ENCODE results near the gene DIDO1.
A peak's percentile ranks its signal among the peaks of the same experiment; 100 is the strongest.

DIDO1 gene

DNA sequence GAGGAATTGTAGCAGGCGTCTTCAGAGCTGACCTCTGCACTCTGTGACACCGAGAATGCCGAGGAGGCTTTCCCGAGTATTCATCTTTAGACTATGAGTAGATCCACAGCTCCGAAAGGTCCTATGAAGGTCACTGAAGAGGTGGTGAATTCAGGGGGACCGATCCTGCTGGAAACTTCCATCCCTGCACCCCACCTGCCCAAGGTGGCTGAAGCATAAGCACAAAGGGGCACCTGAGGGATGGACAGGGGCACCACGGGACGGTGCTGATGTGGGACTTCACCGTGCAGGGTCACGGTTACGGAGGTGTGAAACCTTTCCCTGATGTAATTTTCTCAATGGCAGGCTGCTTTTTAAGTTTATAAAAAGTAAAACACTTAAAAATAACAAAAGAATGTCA lies 24.4 kb downstream of the DIDO1 start:
- Histone ChIP-seq H3K9me3 (ENCODE audit: control insufficient read depth in 1 of 2, low read length in 2 of 2) (no peaks in the 10 kb centered on the region), H3K27me3 (ENCODE audit: low read depth, low read length) (no peaks in the 10 kb centered on the region), H3K4me1 (ENCODE audit: control insufficient read depth in 1 of 2, insufficient read depth in 2 of 2, low read length in 2 of 2) (peaks cover 5 to 14% of the 10 kb centered on the region in 2 donors), H3K36me3 (ENCODE audit: control insufficient read depth in 1 of 2, insufficient read depth in 2 of 2, low read length in 2 of 2) (peaks cover 38 to 46% of the 10 kb centered on the region in 2 donors), H3K4me3 (ENCODE audit: low read depth in 1 of 2, low read length in 2 of 2) (no peak overlapping the region), H3K27ac (ENCODE audit: low read length) (no peak overlapping the region)

DNA sequence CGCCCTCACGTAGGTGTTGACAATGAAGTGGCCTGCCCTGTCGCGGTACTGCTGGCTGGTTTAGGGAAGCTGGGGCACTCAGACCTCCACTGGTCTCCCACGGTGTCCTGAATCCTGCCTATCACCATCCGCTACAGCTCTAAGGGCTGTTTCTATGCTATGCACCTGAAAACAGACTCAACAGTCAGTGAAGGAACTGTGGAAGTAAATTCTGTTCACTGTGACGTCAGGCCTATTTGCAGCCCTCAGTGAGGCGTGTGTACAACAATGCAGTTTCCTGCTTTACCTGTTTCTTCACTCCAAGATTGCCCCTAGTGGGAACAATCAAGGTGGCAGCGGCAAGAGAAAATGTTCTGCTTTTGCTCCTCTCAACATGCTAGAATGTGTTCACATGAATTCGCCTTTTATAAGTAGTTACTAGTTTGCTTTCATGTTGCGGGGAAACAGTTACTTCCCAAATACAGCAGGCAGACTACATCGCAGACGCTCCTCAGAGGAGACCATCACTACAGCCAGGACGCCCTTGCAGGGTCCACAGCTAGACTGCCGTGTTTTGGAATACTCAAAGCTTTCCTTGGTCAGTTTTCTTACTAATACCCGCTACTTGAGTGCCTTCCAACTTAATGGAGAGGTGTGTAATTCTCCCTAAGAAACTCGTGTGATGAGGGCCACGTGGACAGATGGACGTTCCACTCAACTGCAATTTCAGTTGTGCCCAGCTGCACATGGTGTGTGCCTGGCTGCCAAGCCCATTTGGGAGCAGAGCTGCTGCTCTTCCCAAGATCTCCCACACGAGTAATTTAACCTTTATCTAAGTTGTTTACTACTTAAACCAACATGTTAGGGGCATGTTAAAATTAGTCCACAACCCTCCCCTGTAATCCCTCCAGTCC lies 25.4 kb downstream of the DIDO1 start:
- no peaks in the 10 kb centered on the region for H3K9me3 ChIP-seq (ENCODE audit: control insufficient read depth in 1 of 2, low read length in 2 of 2)
- H3K4me1 ChIP-seq (ENCODE audit: control insufficient read depth in 1 of 2, insufficient read depth in 2 of 2, low read length in 2 of 2) = peaks cover 5 to 14% of the 10 kb centered on the region in 2 donors
- H3K36me3 ChIP-seq (ENCODE audit: control insufficient read depth in 1 of 2, insufficient read depth in 2 of 2, low read length in 2 of 2) = peaks cover 37 to 38% of the 10 kb centered on the region in 2 donors
- no peak overlapping the region for H3K4me3 ChIP-seq (ENCODE audit: low read depth in 1 of 2, low read length in 2 of 2)
- H3K27me3 ChIP-seq (ENCODE audit: low read depth, low read length) = no peaks in the 10 kb centered on the region
- peak overlapping the region; percentile 36 for H3K27ac ChIP-seq (ENCODE audit: low read length)

DNA sequence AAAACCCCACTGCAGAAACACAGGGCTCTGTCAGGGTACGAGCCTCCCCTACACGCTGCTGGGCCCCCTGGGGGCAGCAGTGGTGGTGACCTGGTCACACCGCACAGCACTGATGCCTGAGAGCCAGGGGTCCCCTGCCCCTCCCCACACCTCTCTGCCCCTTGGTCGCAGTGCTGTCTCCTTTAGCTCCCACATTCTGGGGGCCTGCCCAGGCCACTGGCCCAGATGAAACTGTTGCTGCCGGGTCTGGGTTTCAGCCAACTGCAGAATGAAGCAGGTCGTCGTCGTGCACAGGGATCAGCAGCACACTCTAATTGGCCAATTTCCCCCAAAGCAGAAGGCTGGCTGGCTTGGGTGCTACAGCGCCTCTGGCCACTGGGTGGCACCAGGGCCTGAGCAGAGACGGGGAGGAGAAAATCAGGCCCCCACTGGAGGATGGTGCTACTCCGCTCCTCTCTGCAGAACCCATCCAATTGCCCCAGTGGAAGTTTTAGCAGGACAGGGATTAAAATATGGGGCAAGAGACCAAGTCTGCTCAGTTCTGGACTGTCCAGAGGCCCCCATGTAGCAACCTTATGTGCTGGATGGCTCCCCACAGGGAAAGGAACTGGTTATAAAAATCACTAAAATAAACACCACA lies 26.1 kb downstream of the DIDO1 start:
- Histone ChIP-seq H3K9me3 (ENCODE audit: control insufficient read depth in 1 of 2, low read length in 2 of 2) (no peaks in the 10 kb centered on the region), H3K27ac (ENCODE audit: low read length) (peak overlapping the region; percentile 36), H3K4me1 (ENCODE audit: control insufficient read depth in 1 of 2, insufficient read depth in 2 of 2, low read length in 2 of 2) (peaks cover 5 to 14% of the 10 kb centered on the region in 2 donors), H3K27me3 (ENCODE audit: low read depth, low read length) (no peaks in the 10 kb centered on the region), H3K36me3 (ENCODE audit: control insufficient read depth in 1 of 2, insufficient read depth in 2 of 2, low read length in 2 of 2) (peaks cover 32 to 37% of the 10 kb centered on the region in 2 donors), H3K4me3 (ENCODE audit: low read depth in 1 of 2, low read length in 2 of 2) (peak overlapping the region in 1 of 2 donors; percentile 15)

DNA sequence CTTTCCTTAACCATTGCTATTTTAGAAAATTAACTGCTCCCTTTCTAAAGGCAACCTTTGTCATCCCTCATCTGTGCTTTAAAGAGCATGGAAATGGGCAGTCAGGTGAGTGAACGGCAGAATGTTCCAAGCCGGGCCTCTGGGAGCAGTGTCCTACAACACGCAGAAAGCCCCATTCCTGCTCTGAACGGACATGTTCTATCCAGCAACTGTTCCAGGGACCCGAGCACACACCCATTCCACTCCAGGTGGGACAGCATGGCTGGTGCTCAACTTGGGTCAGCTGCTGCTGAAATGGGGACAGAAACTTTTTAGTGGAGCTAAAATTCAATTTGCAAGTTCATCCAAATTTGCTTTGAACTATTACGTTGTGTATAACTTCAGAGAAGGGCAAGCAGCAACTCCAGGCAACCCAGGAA lies 26.7 kb downstream of the DIDO1 start:
- Histone ChIP-seq H3K27ac (ENCODE audit: low read length) (no peak overlapping the region), H3K4me1 (ENCODE audit: control insufficient read depth in 1 of 2, insufficient read depth in 2 of 2, low read length in 2 of 2) (peaks cover 5 to 14% of the 10 kb centered on the region in 2 donors), H3K36me3 (ENCODE audit: control insufficient read depth in 1 of 2, insufficient read depth in 2 of 2, low read length in 2 of 2) (peaks cover 31 to 37% of the 10 kb centered on the region in 2 donors), H3K4me3 (ENCODE audit: low read depth in 1 of 2, low read length in 2 of 2) (no peak overlapping the region), H3K27me3 (ENCODE audit: low read depth, low read length) (no peaks in the 10 kb centered on the region), H3K9me3 (ENCODE audit: control insufficient read depth in 1 of 2, low read length in 2 of 2) (no peaks in the 10 kb centered on the region)

DNA sequence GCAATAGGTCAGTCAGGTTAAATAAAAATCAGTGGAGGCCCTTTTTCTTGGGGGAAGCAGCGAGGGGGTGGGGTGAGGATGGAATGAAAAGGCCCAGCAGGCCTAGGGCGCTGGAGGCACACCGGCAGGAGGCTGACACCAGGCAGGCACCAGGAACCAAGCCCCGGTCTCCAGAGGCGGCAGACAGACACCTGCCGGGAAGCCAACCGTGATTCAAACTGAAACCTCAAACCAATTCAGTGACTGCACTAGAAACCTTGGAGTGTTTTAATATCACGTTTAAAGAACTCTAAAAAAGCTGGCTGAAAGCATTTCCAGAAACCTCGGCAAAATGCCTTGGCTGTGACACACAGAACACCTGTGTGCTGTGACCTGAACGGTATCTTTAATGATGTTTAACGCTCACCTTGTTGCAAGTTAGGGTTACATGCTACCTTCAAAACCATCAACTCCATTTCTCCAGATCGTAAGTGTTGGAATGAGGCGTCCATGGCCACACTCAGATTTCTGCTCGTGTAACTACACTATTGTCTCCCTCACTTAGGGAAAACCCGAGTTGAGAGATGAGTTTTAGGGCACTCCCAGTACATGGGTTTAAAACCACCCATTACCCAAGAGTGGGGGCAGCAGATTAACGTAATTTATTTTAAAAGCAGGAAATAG lies 27.2 kb downstream of the DIDO1 start:
- Histone ChIP-seq H3K36me3 (ENCODE audit: control insufficient read depth in 1 of 2, insufficient read depth in 2 of 2, low read length in 2 of 2) (peaks cover 36 to 41% of the 10 kb centered on the region in 2 donors), H3K4me1 (ENCODE audit: control insufficient read depth in 1 of 2, insufficient read depth in 2 of 2, low read length in 2 of 2) (peaks cover 5 to 14% of the 10 kb centered on the region in 2 donors), H3K27me3 (ENCODE audit: low read depth, low read length) (no peaks in the 10 kb centered on the region), H3K9me3 (ENCODE audit: control insufficient read depth in 1 of 2, low read length in 2 of 2) (no peaks in the 10 kb centered on the region), H3K4me3 (ENCODE audit: low read depth in 1 of 2, low read length in 2 of 2) (no peak overlapping the region), H3K27ac (ENCODE audit: low read length) (no peak overlapping the region)

DNA sequence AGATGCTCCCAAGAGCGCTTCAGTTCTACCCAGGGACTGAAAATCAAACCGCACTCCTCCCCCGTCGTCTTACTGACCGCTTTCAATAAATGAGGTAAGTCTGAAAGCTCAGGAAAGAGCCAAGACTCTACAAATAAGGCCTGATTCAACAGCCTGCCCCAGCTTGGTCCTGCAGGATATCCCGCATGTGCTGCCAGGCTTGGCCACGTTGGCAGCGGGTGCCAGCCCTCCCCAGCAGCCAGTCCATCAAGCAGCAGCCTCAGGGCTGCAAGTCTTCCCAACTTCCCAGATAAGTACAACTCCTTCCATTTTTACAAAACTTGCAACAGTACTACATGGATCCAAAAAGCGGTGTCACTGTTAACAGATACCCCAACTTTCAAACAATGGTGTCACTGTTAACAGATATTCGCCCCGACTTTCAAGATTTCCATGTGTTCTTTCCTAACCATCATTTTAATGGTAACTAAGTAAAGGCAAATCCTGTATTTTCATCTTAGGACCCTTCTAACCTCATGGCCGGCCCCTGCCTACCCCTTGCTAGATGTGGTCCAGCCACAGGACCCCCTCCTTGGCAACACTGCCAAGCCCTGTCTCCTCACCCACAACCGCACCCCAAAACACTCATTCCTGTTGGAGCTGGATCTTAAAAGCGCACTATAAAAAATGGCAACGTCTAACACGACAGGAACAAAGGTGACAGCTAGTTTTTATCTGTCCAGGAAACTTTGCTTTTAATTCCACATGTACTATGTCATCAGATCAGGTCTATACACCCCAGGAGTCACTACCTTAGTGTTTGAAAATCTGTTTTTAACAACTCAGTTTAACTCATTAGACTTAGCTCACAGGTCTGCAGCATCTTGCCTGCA lies 28.0 kb downstream of the DIDO1 start:
- Histone ChIP-seq H3K9me3 (ENCODE audit: control insufficient read depth in 1 of 2, low read length in 2 of 2) (no peaks in the 10 kb centered on the region), H3K27ac (ENCODE audit: low read length) (no peak overlapping the region), H3K4me3 (ENCODE audit: low read depth in 1 of 2, low read length in 2 of 2) (no peak overlapping the region), H3K27me3 (ENCODE audit: low read depth, low read length) (no peaks in the 10 kb centered on the region), H3K4me1 (ENCODE audit: control insufficient read depth in 1 of 2, insufficient read depth in 2 of 2, low read length in 2 of 2) (peaks cover 5 to 14% of the 10 kb centered on the region in 2 donors), H3K36me3 (ENCODE audit: control insufficient read depth in 1 of 2, insufficient read depth in 2 of 2, low read length in 2 of 2) (peaks cover 38 to 41% of the 10 kb centered on the region in 2 donors)

DNA sequence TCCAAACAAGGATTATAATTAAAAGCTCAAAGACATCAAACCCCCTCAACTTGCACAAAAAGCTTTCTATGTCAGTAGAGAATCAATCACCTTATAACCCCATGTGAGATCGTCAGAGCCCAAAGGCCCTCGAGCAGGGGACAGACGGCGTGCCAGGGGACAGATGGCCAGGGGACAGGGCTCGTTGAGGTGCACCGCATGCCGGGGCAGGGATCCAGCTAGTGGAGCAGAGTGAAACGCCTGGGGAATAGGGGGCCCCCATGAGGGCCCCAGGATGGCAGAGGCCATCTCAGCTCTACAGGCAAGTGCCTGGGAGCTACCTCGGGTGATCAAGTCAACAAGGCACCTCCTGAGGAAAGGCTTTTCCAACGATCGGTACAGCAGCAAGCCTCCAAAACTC lies 28.6 kb downstream of the DIDO1 start:
- H3K9me3 ChIP-seq (ENCODE audit: control insufficient read depth in 1 of 2, low read length in 2 of 2) = no peaks in the 10 kb centered on the region
- no peaks in the 10 kb centered on the region for H3K27me3 ChIP-seq (ENCODE audit: low read depth, low read length)
- peaks cover 38 to 45% of the 10 kb centered on the region in 2 donors for H3K36me3 ChIP-seq (ENCODE audit: control insufficient read depth in 1 of 2, insufficient read depth in 2 of 2, low read length in 2 of 2)
- no peak overlapping the region for H3K4me3 ChIP-seq (ENCODE audit: low read depth in 1 of 2, low read length in 2 of 2)
- H3K4me1 ChIP-seq (ENCODE audit: control insufficient read depth in 1 of 2, insufficient read depth in 2 of 2, low read length in 2 of 2) = peaks cover 5 to 14% of the 10 kb centered on the region in 2 donors
- H3K27ac ChIP-seq (ENCODE audit: low read length) = no peak overlapping the region

DNA sequence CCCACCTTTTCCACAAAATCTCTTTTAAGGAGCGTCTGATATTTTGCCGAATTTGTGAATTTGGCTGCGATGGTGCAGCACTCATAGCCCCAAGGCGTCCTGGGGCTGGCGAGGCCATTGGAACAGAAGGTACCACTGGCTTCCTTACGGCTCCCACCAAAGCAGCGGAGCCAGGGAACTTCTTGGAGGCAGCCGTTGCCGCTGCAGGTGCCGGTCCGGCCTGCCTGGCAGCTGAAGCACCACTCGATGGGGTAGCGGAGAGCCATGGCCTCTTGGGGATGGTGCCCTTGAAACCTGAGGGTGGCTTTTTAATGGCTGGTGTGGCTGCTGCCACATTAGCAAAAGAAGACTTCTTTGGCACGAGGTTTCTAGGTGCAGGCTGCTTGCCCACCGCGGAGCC lies 29.8 kb downstream of the DIDO1 start:
- Histone ChIP-seq H3K27ac (ENCODE audit: low read length) (no peak overlapping the region), H3K4me3 (ENCODE audit: low read depth in 1 of 2, low read length in 2 of 2) (no peak overlapping the region), H3K27me3 (ENCODE audit: low read depth, low read length) (no peaks in the 10 kb centered on the region), H3K4me1 (ENCODE audit: control insufficient read depth in 1 of 2, insufficient read depth in 2 of 2, low read length in 2 of 2) (peaks cover 5 to 14% of the 10 kb centered on the region in 2 donors), H3K36me3 (ENCODE audit: control insufficient read depth in 1 of 2, insufficient read depth in 2 of 2, low read length in 2 of 2) (peaks cover 42 to 53% of the 10 kb centered on the region in 2 donors), H3K9me3 (ENCODE audit: control insufficient read depth in 1 of 2, low read length in 2 of 2) (no peaks in the 10 kb centered on the region)

DNA sequence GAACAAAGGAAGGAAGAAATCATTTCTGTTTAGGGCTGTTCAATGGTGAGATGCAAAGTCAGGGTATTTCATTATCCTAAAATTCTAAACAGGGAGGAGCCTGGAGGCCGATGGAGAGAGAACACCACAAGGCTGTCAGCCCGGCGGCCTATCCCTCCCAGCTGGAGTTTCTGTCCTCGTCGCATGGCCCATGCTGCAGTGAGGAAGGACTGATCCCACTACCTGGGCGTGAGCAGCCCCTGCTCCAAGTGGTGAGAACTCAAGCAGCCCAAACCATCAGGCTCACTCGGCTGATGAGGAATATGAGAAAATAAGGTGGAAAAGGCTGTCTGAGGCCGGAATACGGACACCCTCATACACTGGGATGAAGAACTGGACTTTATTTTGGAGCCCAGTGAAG lies 30.8 kb downstream of the DIDO1 start:
- Histone ChIP-seq H3K4me3 (ENCODE audit: low read depth in 1 of 2, low read length in 2 of 2) (no peak overlapping the region), H3K27me3 (ENCODE audit: low read depth, low read length) (no peaks in the 10 kb centered on the region), H3K27ac (ENCODE audit: low read length) (no peak overlapping the region), H3K9me3 (ENCODE audit: control insufficient read depth in 1 of 2, low read length in 2 of 2) (no peaks in the 10 kb centered on the region), H3K4me1 (ENCODE audit: control insufficient read depth in 1 of 2, insufficient read depth in 2 of 2, low read length in 2 of 2) (peaks cover 5 to 11% of the 10 kb centered on the region in 2 donors), H3K36me3 (ENCODE audit: control insufficient read depth in 1 of 2, insufficient read depth in 2 of 2, low read length in 2 of 2) (peaks cover 48 to 63% of the 10 kb centered on the region in 2 donors)

DNA sequence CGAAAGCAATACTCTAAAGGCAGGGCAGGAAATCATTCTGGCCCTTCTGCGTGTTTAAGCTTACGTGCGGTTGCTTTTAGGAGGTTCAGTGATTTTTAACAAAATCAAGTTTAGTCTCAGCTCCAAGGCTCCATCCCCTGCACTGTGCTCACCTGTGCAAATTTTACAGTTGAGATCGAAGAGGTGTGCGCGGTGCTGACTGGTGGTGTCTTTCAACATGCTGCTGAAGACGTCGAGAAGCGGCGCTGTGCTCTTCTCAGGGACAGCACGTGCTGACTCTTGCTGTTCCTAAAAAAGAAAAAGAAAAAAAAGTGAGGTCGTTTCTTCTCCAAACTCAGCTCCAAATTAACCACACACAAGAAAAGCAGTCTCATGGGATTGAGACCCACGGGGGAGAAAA lies 32.0 kb downstream of the DIDO1 start:
- H3K9me3 ChIP-seq (ENCODE audit: control insufficient read depth in 1 of 2, low read length in 2 of 2) = no peaks in the 10 kb centered on the region
- H3K36me3 ChIP-seq (ENCODE audit: control insufficient read depth in 1 of 2, insufficient read depth in 2 of 2, low read length in 2 of 2) = peaks cover 61 to 76% of the 10 kb centered on the region in 2 donors
- no peak overlapping the region for H3K4me3 ChIP-seq (ENCODE audit: low read depth in 1 of 2, low read length in 2 of 2)
- no peak overlapping the region for H3K27ac ChIP-seq (ENCODE audit: low read length)
- H3K4me1 ChIP-seq (ENCODE audit: control insufficient read depth in 1 of 2, insufficient read depth in 2 of 2, low read length in 2 of 2) = no peaks in the 10 kb centered on the region
- H3K27me3 ChIP-seq (ENCODE audit: low read depth, low read length) = no peaks in the 10 kb centered on the region

Measured in muscle layer of duodenum (tissue), 2 donors.